HepG2 (cell line): ENCODE measurements around the gene DNM3. TPM values are rescaled to one million over a fixed set of nuclear protein-coding genes. Genes with fewer than 3 reads are reported as not detected.

Source experiments
- ATAC-seq: fragments of 200-7000 bp; cut with Tn5 transposase; 3 replicates; pipeline ENCODE4 v1.9.1; 2020; ENCODE audit warnings: mild to moderate bottlenecking, moderate library complexity
- BruUV-seq: library from RNA; stranded (reverse); fragments of 400-500 nt; replicated peaks from 2 replicates; lab custom pipeline; 2021; lab: Mats Ljungman, UMichigan
- CTCF ChIA-PET: fragments of 300-600 bp; formaldehyde crosslinking; extraction: SDS; loops from one replicate; lab custom pipeline; 2021; ENCODE audit warnings: low total read pairs, inconsistent platforms, low intra/inter-chr PET ratio; lab: Yijun Ruan, JAX
- POLR2A ChIA-PET: fragments of 350-600 bp; sonication (Branson Sonifier 250); formaldehyde crosslinking; loops from one replicate; lab custom pipeline; 2020; ENCODE audit warnings: antibody characterized with exemption, inconsistent platforms; lab: Yijun Ruan, JAX
- DNase-seq: peaks from one replicate; pipeline ENCODE4 v3.0.0-alpha.2; 2015; ENCODE audit warnings: low spot score
- FAIRE-seq: peaks from 3 replicates; lab custom pipeline; 2011; peaks lifted over from hg19 to GRCh38; lab: Jason Lieb, UNC
- H2AFZ ChIP-seq: one replicate; pipeline ENCODE4 v1.6.1; 2011; ENCODE audit warnings: low read length, inconsistent platforms
- H3K27ac ChIP-seq: fragments of 300-600 bp; 3 replicates; pipeline ENCODE4 v1.8.0; 2011; ENCODE audit warnings: mixed run types, mild to moderate bottlenecking, mixed read lengths, low read length, inconsistent platforms; ENCODE audit not compliant: insufficient read depth; ENCODE audit errors: extremely low read length
- H3K27me3 ChIP-seq, 2 experiments: fragments of 200-600 bp in 1 of 2; 2 replicates in 1 of 2; 3 replicates in 1 of 2; pipeline versions ENCODE4 v1.6.0 to v1.8.0; 2011; ENCODE audit warnings: low read length in 2 of 2, mild to moderate bottlenecking in 2 of 2, moderate library complexity in 2 of 2, inconsistent platforms in 1 of 2; ENCODE audit not compliant: insufficient read depth in 2 of 2, control insufficient read depth in 1 of 2
- H3K36me3 ChIP-seq, 2 experiments: fragments of 200-600 bp in 1 of 2; replicated peaks in 1 of 2; 2 replicates in 1 of 2; 3 replicates in 1 of 2; pipeline versions ENCODE4 v1.5.1 to v1.8.0; 2011; ENCODE audit warnings: low read length in 2 of 2, inconsistent platforms in 1 of 2; ENCODE audit not compliant: insufficient read depth in 2 of 2, control insufficient read depth in 1 of 2
- H3K4me1 ChIP-seq: 2 replicates; pipeline ENCODE4 v1.5.1; 2012; ENCODE audit warnings: low read length, inconsistent platforms; ENCODE audit not compliant: insufficient read depth
- H3K4me2 ChIP-seq: 2 replicates; pipeline ENCODE4 v1.6.0; 2011; ENCODE audit warnings: low read depth, low read length, inconsistent platforms
- H3K4me3 ChIP-seq, 3 experiments: fragments of 200-600 bp in 1 of 3; sonication (generic), shearing (Covaris generic) in 1 of 3; replicated peaks in 1 of 3; 2 replicates each; pipeline ENCODE4 v1.5.1; 2011 to 2016; ENCODE audit warnings: low read length in 3 of 3, inconsistent platforms in 2 of 3, low read depth in 2 of 3, mild to moderate bottlenecking in 2 of 3, control low read depth in 1 of 3, mixed read lengths in 1 of 3; ENCODE audit not compliant: insufficient read depth in 1 of 3
- H3K79me2 ChIP-seq: one replicate; pipeline ENCODE4 v1.6.1; 2011; ENCODE audit warnings: low read length, inconsistent platforms; ENCODE audit not compliant: insufficient read depth
- H3K9ac ChIP-seq: 2 replicates; pipeline ENCODE4 v1.6.0; 2011; ENCODE audit warnings: mild to moderate bottlenecking, low read depth, low read length, inconsistent platforms; ENCODE audit not compliant: insufficient read depth
- H3K9me3 ChIP-seq: 2 replicates; pipeline ENCODE4 v1.5.1; 2012; ENCODE audit warnings: mild to moderate bottlenecking, low read length
- H4K20me1 ChIP-seq: 2 replicates; pipeline ENCODE4 v1.6.0; 2011; ENCODE audit warnings: inconsistent platforms, mild to moderate bottlenecking, low read length, moderate library complexity; ENCODE audit not compliant: insufficient read depth
- E2F2 ChIP-seq: sonication (generic); formaldehyde crosslinking; IDR thresholded peaks from 2 replicates; pipeline ENCODE4 v1.4.0; 2020; ENCODE audit warnings: missing genetic modification reagents, borderline replicate concordance
- ZNF234 ChIP-seq: sonication (generic); formaldehyde crosslinking; conservative IDR thresholded peaks from 2 replicates; pipeline ENCODE4 v1.5.1; 2020; ENCODE audit warnings: mild to moderate bottlenecking, missing genetic modification reagents
- ZNF317 ChIP-seq: sonication (generic); formaldehyde crosslinking; IDR thresholded peaks from 2 replicates; pipeline ENCODE4 v1.5.0; 2020; ENCODE audit warnings: mild to moderate bottlenecking, missing genetic modification reagents
- ZNF432 ChIP-seq: sonication (generic); formaldehyde crosslinking; IDR thresholded peaks from 2 replicates; pipeline ENCODE4 v1.5.0; 2020; ENCODE audit warnings: missing genetic modification reagents, mild to moderate bottlenecking, borderline replicate concordance
- ZSCAN25 ChIP-seq: sonication (generic); formaldehyde crosslinking; IDR thresholded peaks from 2 replicates; pipeline ENCODE4 v1.8.0; 2022; ENCODE audit warnings: mild to moderate bottlenecking, missing genetic modification reagents
- WGBS: methylation state at CpG from one replicate; pipeline ENCODE4 v1.1.6; 2017; ENCODE audit warnings: low lambda C conversion rate; 5-methylcytosine and 5-hydroxymethylcytosine counted together
- in situ Hi-C: cut with HindIII; loops from 2 replicates; pipeline ENCODE4 v1.10.0; 2017; ENCODE audit warnings: low pct_unique_long_range_greater_than_20kb; ENCODE audit not compliant: extremely low pct_ligation_motif_present
- intact Hi-C: fragments of 100-400 bp; cut with micrococcal nuclease; formaldehyde crosslinking; loops from one replicate; pipeline ENCODE4 v1.10.0; 2022; ENCODE audit not compliant: unreplicated experiment
- polyA plus RNA-seq, 8 experiments: library from polyadenylated mRNA; depleted of rRNA in 3 of 8; stranded (reverse) in 7 of 8; unstranded in 1 of 8; fragments of >200 nt; fragmentation: Illumina TruSeq in 4 of 8; extraction: Trizol in 4 of 8; gene quantifications; 2 replicates each; pipeline versions ENCODE4 v1.2.1 to v1.2.3, GENCODE V29; 2011 to 2016; ENCODE audit warnings: low read depth in 4 of 8, missing spikeins in 1 of 8, mixed read lengths in 1 of 8; ENCODE audit not compliant: insufficient read depth in 1 of 8
- total RNA-seq, 5 experiments: library from RNA; depleted of rRNA; stranded (reverse); fragments of >200 nt; fragmentation: Illumina TruSeq; extraction: Trizol; gene quantifications; 2 replicates each; pipeline ENCODE4 v1.2.3, GENCODE V29; 2016; ENCODE audit warnings: low read depth in 1 of 5

Gene DNM3
- total and polyA plus RNA-seq, 2 of the 13 experiments (the other 11 are each of a cell fraction or from before 2014, with no cell fraction given) = 0.05 TPM; not detected in 1

GRCh38 chr1:172278478-172278877 is 437.2 kb downstream of the DNM3 start:
- Histone ChIP-seq H3K4me1 (no peaks in the 10 kb centered on the region), H3K27ac (no peak overlapping the region), H3K36me3 (no peaks in the 10 kb centered on the region), H4K20me1 (no peaks in the 10 kb centered on the region)
- CTCF ChIA-PET = no interaction called here
- intact Hi-C loops = no loop called here
- in situ Hi-C loops = no loop called here
- TF ChIP-seq ZNF317 (CRISPR knock-in tag) = no peak
- TF ChIP-seq, all 625 proteins: peak for 0
- ATAC-seq (no peak), FAIRE-seq (no peak), DNase-seq (no peak)
- WGBS = 0% methylated on average over 1 of the region's 1 CpG
- H3K4me3 ChIP-seq = no peak overlapping the region
- no peak overlapping the region for H3K9ac ChIP-seq
- H2AFZ ChIP-seq = no peak overlapping the region
- no peaks in the 10 kb centered on the region for H3K27me3 ChIP-seq
- BruUV-seq = no TSS peak
- POLR2A ChIA-PET = no interaction called here
- no peaks in the 10 kb centered on the region for H3K9me3 ChIP-seq
- no peaks in the 10 kb centered on the region for H3K79me2 ChIP-seq
- no peak overlapping the region for H3K4me2 ChIP-seq

- Histone ChIP-seq H4K20me1 (no peaks in the 10 kb centered on the region), H3K9me3 (no peaks in the 10 kb centered on the region), H3K4me1 (no peaks in the 10 kb centered on the region), H3K36me3 (no peaks in the 10 kb centered on the region), H3K4me2 (no peak overlapping the region), H2AFZ (no peak overlapping the region), H3K4me3 (no peak overlapping the region), H3K27ac (no peak overlapping the region), H3K9ac (no peak overlapping the region), H3K79me2 (no peaks in the 10 kb centered on the region), H3K27me3 (no peaks in the 10 kb centered on the region)
- BruUV-seq = no TSS peak
- in situ Hi-C loops = no loop called here
- POLR2A ChIA-PET = no interaction called here
- ATAC-seq (no peak), DNase-seq (no peak), FAIRE-seq (no peak)
- intact Hi-C loops = no loop called here
- 23% methylated on average over 4 of the region's 4 CpGs for WGBS
- TF ChIP-seq ZSCAN25 = no peak
- no peak for TF ChIP-seq ZNF234 (CRISPR knock-in tag)
- TF ChIP-seq E2F2 (CRISPR knock-in tag) = no peak
- no peak for TF ChIP-seq ZNF432 (CRISPR knock-in tag)
- CTCF ChIA-PET = no interaction called here
These were observed 438.8 kb downstream of the DNM3 start for GRCh38 chr1:172279939-172280636.
